ENCODE results near the gene SVIL.

- TF ChIP-seq EP300 (IDR thresholded peaks at IDR 0.05; ENCODE audit: borderline replicate concordance) (no peak), MAX (IDR thresholded peaks at IDR 0.05) (no peak), FOXM1 (IDR thresholded peaks at IDR 0.05; ENCODE audit: borderline replicate concordance, low read depth) (no peak), TAF1 (IDR thresholded peaks at IDR 0.05; ENCODE audit: low read depth) (no peak), RAD21 (IDR thresholded peaks at IDR 0.05; ENCODE audit: low read depth) (no peak), CREB1 (IDR thresholded peaks at IDR 0.05; ENCODE audit: low read depth) (no peak), CEBPB (IDR thresholded peaks at IDR 0.05) (no peak), YY1 (IDR thresholded peaks at IDR 0.05; ENCODE audit: low read depth) (no peak), TEAD4 (IDR thresholded peaks at IDR 0.05) (no peak), EGR1 (IDR thresholded peaks at IDR 0.05) (no peak), ZBTB7A (IDR thresholded peaks at IDR 0.05; ENCODE audit: low read depth) (no peak), TCF12 (IDR thresholded peaks at IDR 0.05; ENCODE audit: low read depth) (no peak)
- TF ChIP-seq, protein P1, sequence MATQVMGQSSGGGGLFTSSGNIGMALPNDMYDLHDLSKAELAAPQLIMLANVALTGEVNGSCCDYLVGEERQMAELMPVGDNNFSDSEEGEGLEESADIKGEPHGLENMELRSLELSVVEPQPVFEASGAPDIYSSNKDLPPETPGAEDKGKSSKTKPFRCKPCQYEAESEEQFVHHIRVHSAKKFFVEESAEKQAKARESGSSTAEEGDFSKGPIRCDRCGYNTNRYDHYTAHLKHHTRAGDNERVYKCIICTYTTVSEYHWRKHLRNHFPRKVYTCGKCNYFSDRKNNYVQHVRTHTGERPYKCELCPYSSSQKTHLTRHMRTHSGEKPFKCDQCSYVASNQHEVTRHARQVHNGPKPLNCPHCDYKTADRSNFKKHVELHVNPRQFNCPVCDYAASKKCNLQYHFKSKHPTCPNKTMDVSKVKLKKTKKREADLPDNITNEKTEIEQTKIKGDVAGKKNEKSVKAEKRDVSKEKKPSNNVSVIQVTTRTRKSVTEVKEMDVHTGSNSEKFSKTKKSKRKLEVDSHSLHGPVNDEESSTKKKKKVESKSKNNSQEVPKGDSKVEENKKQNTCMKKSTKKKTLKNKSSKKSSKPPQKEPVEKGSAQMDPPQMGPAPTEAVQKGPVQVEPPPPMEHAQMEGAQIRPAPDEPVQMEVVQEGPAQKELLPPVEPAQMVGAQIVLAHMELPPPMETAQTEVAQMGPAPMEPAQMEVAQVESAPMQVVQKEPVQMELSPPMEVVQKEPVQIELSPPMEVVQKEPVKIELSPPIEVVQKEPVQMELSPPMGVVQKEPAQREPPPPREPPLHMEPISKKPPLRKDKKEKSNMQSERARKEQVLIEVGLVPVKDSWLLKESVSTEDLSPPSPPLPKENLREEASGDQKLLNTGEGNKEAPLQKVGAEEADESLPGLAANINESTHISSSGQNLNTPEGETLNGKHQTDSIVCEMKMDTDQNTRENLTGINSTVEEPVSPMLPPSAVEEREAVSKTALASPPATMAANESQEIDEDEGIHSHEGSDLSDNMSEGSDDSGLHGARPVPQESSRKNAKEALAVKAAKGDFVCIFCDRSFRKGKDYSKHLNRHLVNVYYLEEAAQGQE (IDR thresholded peaks at IDR 0.05; ENCODE audit: low read depth) = no peak
These were observed 17.0 kb upstream of the SVIL start for GRCh38 chr10:29651767-29652166.
